H1 (cell line): Measurements from ENCODE around the gene NOTUM. TPM values are rescaled to one million over a fixed set of nuclear protein-coding genes. Genes with fewer than 3 reads are reported as not detected.

Experiments
- CTCF ChIA-PET: fragments of 300-600 bp; sonication (Branson Sonifier 250); formaldehyde crosslinking; loops from one replicate; lab custom pipeline; 2021; ENCODE audit not compliant: partially characterized antibody; lab: Charles Lee
- POLR2A ChIA-PET: fragments of 300-600 bp; sonication (Branson Sonifier 250); formaldehyde crosslinking; loops from one replicate; lab custom pipeline; 2021; ENCODE audit warnings: inconsistent platforms; ENCODE audit not compliant: partially characterized antibody; lab: Charles Lee
- DNase-seq, 2 experiments: peaks; one replicate each; pipeline versions ENCODE4 v3.0.0 to v3.0.0-alpha.2; 2010 to 2022; ENCODE audit warnings: low spot score in 2 of 2, low read depth in 1 of 2, mixed read lengths in 1 of 2
- FAIRE-seq: peaks from 2 replicates; lab custom pipeline; 2011; peaks lifted over from hg19 to GRCh38; lab: Jason Lieb, UNC
- H2AFZ ChIP-seq: 2 replicates; pipeline ENCODE4 v1.8.1; 2012; ENCODE audit warnings: low read length, inconsistent platforms
- H2AK5ac ChIP-seq: 2 replicates; pipeline ENCODE4 v1.6.1; 2013; ENCODE audit warnings: low read depth, low read length
- H2BK120ac ChIP-seq: replicated peaks from 2 replicates; pipeline ENCODE3; 2013; ENCODE audit warnings: low read depth, low read length, inconsistent platforms
- H2BK12ac ChIP-seq: 2 replicates; pipeline ENCODE4 v1.6.1; 2013; ENCODE audit warnings: low read depth, low read length
- H2BK15ac ChIP-seq: 2 replicates; pipeline ENCODE4 v1.6.1; 2013; ENCODE audit warnings: low read length
- H2BK20ac ChIP-seq: 2 replicates; pipeline ENCODE4 v1.6.1; 2013; ENCODE audit warnings: low read length
- H2BK5ac ChIP-seq: 2 replicates; pipeline ENCODE4 v1.6.1; 2013; ENCODE audit warnings: low read depth, low read length
- H3K14ac ChIP-seq: 2 replicates; pipeline ENCODE4 v1.6.1; 2013; ENCODE audit warnings: inconsistent platforms; ENCODE audit not compliant: insufficient read length
- H3K18ac ChIP-seq: 2 replicates; pipeline ENCODE4 v1.6.1; 2013; ENCODE audit warnings: low read length; ENCODE audit errors: extremely low read depth
- H3K23ac ChIP-seq: 2 replicates; pipeline ENCODE4 v1.6.1; 2013; ENCODE audit warnings: inconsistent platforms; ENCODE audit not compliant: insufficient read length
- H3K23me2 ChIP-seq: 2 replicates; pipeline ENCODE4 v1.6.1; 2013; ENCODE audit warnings: low read depth, low read length
- H3K27ac ChIP-seq: 2 replicates; pipeline ENCODE4 v1.6.1; 2011; ENCODE audit warnings: low read depth, low read length, inconsistent platforms
- H3K27me3 ChIP-seq, 4 experiments: replicated peaks in 1 of 4; 1 replicate in 1 of 4; 2 replicates in 3 of 4; pipeline versions ENCODE4 v1.6.1 to v1.8.1; 2011 to 2013; ENCODE audit warnings: low read length in 3 of 4, mild to moderate bottlenecking in 3 of 4, inconsistent platforms in 2 of 4, mixed read lengths in 2 of 4, moderate library complexity in 1 of 4; ENCODE audit not compliant: control insufficient read depth in 3 of 4, insufficient read depth in 3 of 4; ENCODE audit errors: extremely low read depth in 1 of 4
- H3K36me3 ChIP-seq, 4 experiments: 2 replicates each; pipeline versions ENCODE4 v1.6.1 to v1.8.1; 2011 to 2013; ENCODE audit warnings: mild to moderate bottlenecking in 4 of 4, low read length in 3 of 4, moderate library complexity in 2 of 4, control low read depth in 1 of 4, inconsistent platforms in 1 of 4; ENCODE audit not compliant: insufficient read depth in 4 of 4, control insufficient read depth in 2 of 4
- H3K4ac ChIP-seq: replicated peaks from 2 replicates; pipeline ENCODE3; 2013; ENCODE audit warnings: low read length, low read depth, mixed read lengths, inconsistent platforms; ENCODE audit not compliant: insufficient read length
- H3K4me1 ChIP-seq, 4 experiments: replicated peaks in 1 of 4; 1 replicate in 1 of 4; 2 replicates in 3 of 4; pipeline versions ENCODE4 v1.6.1 to v1.8.1; 2011 to 2013; ENCODE audit warnings: low read length in 3 of 4, inconsistent platforms in 2 of 4, mixed read lengths in 1 of 4; ENCODE audit not compliant: insufficient read depth in 4 of 4, control insufficient read depth in 3 of 4
- H3K4me2 ChIP-seq, 2 experiments: 2 replicates each; pipeline versions ENCODE4 v1.6.1 to v1.8.1; 2011 to 2013; ENCODE audit warnings: low read depth in 2 of 2, low read length in 2 of 2, control low read depth in 1 of 2, inconsistent platforms in 1 of 2, mild to moderate bottlenecking in 1 of 2; ENCODE audit not compliant: insufficient read depth in 1 of 2
- H3K4me3 ChIP-seq, 4 experiments: fragments of 200-600, 300-600 bp in 1 of 4; sonication (generic), shearing (Covaris generic), sonication (Bioruptor Twin) in 1 of 4; 2 replicates each; pipeline versions ENCODE4 v1.5.1 to v1.8.1; 2011 to 2016; ENCODE audit warnings: low read length in 4 of 4, low read depth in 3 of 4, control low read depth in 2 of 4, inconsistent platforms in 2 of 4, mild to moderate bottlenecking in 2 of 4, mixed read lengths in 1 of 4, moderate library complexity in 1 of 4; ENCODE audit not compliant: insufficient read depth in 2 of 4; ENCODE audit errors: extremely low read depth in 1 of 4
- H3K56ac ChIP-seq: replicated peaks from 2 replicates; pipeline ENCODE3; 2013; ENCODE audit warnings: low read depth, mild to moderate bottlenecking, mixed read lengths, low read length, inconsistent platforms; ENCODE audit not compliant: insufficient read length
- H3K79me1 ChIP-seq: 2 replicates; pipeline ENCODE4 v1.6.1; 2013; ENCODE audit warnings: low read depth, low read length, control low read depth
- H3K79me2 ChIP-seq, 2 experiments: 2 replicates each; pipeline versions ENCODE4 v1.6.1 to v1.8.1; 2012 to 2013; ENCODE audit warnings: low read length in 2 of 2, mild to moderate bottlenecking in 2 of 2, inconsistent platforms in 1 of 2; ENCODE audit not compliant: insufficient read depth in 2 of 2, control insufficient read depth in 1 of 2
- H3K9ac ChIP-seq, 4 experiments: replicated peaks in 1 of 4; 1 replicate in 1 of 4; 2 replicates in 3 of 4; pipeline versions ENCODE4 v1.6.1 to v1.8.1; 2011 to 2013; ENCODE audit warnings: low read depth in 3 of 4, low read length in 3 of 4, control low read depth in 2 of 4, mild to moderate bottlenecking in 2 of 4, moderate library complexity in 2 of 4, inconsistent platforms in 1 of 4; ENCODE audit errors: extremely low read depth in 1 of 4
- H3K9me3 ChIP-seq, 2 experiments: 2 replicates each; pipeline versions ENCODE4 v1.6.1 to v1.8.1; 2012 to 2013; ENCODE audit warnings: mild to moderate bottlenecking in 2 of 2, moderate library complexity in 2 of 2, control low read depth in 1 of 2, inconsistent platforms in 1 of 2, low read depth in 1 of 2, low read length in 1 of 2, mixed read lengths in 1 of 2; ENCODE audit not compliant: insufficient read depth in 2 of 2
- H4K20me1 ChIP-seq, 2 experiments: replicated peaks in 1 of 2; 2 replicates each; pipeline versions ENCODE3 to v1.8.1; 2011 to 2013; ENCODE audit warnings: inconsistent platforms in 2 of 2, low read length in 2 of 2, mild to moderate bottlenecking in 1 of 2; ENCODE audit not compliant: insufficient read depth in 2 of 2, control insufficient read depth in 1 of 2
- H4K5ac ChIP-seq: 2 replicates; pipeline ENCODE4 v1.6.1; 2013; ENCODE audit warnings: low read length, low read depth, mixed read lengths, inconsistent platforms; ENCODE audit not compliant: insufficient read length
- H4K8ac ChIP-seq: 2 replicates; pipeline ENCODE4 v1.8.0; 2013; ENCODE audit warnings: mild to moderate bottlenecking, moderate library complexity, low read length, inconsistent platforms; ENCODE audit not compliant: insufficient read depth; ENCODE audit errors: extremely low read depth
- H4K91ac ChIP-seq: replicated peaks from 2 replicates; pipeline ENCODE3; 2013; ENCODE audit warnings: low read length, mixed read lengths, inconsistent platforms; ENCODE audit not compliant: insufficient read length
- EZH2 ChIP-seq: fragments of 200-600 bp; sonication (generic); IDR thresholded peaks from 2 replicates; pipeline ENCODE4 v1.7.1; 2012; ENCODE audit warnings: low read depth, mild to moderate bottlenecking, moderate library complexity, low read length, inconsistent platforms; ENCODE audit not compliant: severe bottlenecking
- JUND ChIP-seq: IDR thresholded peaks from 2 replicates; pipeline ENCODE4 v1.6.1; 2011; ENCODE audit warnings: mild to moderate bottlenecking, improper control_type of control experiment, low read length
- whole genome bisulfite sequencing, 2 experiments: shearing (Covaris generic) in 1 of 2; methylation state at CpG; one replicate each; pipeline versions ENCODE4 v1.1.6 to v1.1.7; 2013 to 2015; ENCODE audit warnings: low lambda C conversion rate in 2 of 2, mixed read lengths in 2 of 2, inconsistent platforms in 1 of 2, low coverage in 1 of 2, missing lambda C conversion rate in 1 of 2; ENCODE audit not compliant: insufficient replicate concordance in 2 of 2, insufficient coverage in 1 of 2, insufficient read length in 1 of 2; ENCODE audit errors: extremely low coverage in 1 of 2, missing lambda C conversion rate in 1 of 2; 5-methylcytosine and 5-hydroxymethylcytosine counted together
- polyA plus RNA-seq, 7 experiments: library from polyadenylated mRNA; depleted of rRNA in 3 of 7; stranded (reverse) in 5 of 7; unstranded in 2 of 7; fragments of >200 nt in 5 of 7; fragments of 200-250 nt in 2 of 7; gene quantifications; 1 replicate in 5 of 7; 2 replicates in 1 of 7; 4 replicates in 1 of 7; pipeline versions ENCODE4 v1.2.1 to v1.2.3, GENCODE V29; 2011 to 2013; ENCODE audit warnings: missing spikeins in 2 of 7, mixed read lengths in 2 of 7
- total RNA-seq: library from RNA; stranded (reverse); fragmentation: NEBNext Ultra II Directional; extraction: Animal tissue kit (Norgen Biotek cat#: 25700); gene quantifications from 2 replicates; pipeline ENCODE4 v1.2.1, GENCODE V29; 2021

NOTUM gene
- total and polyA plus RNA-seq, 2 of the 8 experiments (the other 6 are each of a cell fraction or from before 2014, with no cell fraction given): 0.45 to 0.76 TPM

GRCh38 chr17:81928544-81929252 is 32.3 kb downstream of the NOTUM start:
- peak overlapping the region; percentile 50 to 78 (median 62) for H3K4me3 ChIP-seq
- no peaks in the 10 kb centered on the region for H3K9me3 ChIP-seq
- H3K4me1 ChIP-seq: peaks cover 0 to 30% (median 23%) of the 10 kb centered on the region in 4 experiments; a peak in 6 of 7 replicates
- H2BK12ac ChIP-seq: no peak overlapping the region
- H4K5ac ChIP-seq: no peak overlapping the region
- POLR2A ChIA-PET: interaction anchor here (0.8 to 14.6 kb wide), 15 partner anchors 9 to 227 kb away, joined by 3 to 150 read pairs (median 4); partner anchors contain the start of genes MYADML2, NPB, PCYT2 and PYCR1
- no peak overlapping the region for H3K27ac ChIP-seq
- no peak overlapping the region for H2AFZ ChIP-seq
- 35% methylated on average over 36 of the region's 44 CpGs; no CpG with 5 or more reads in 1 of the 2 experiments for WGBS, 2 experiments
- peak; percentile 24 for TF ChIP-seq EZH2
- no peak for TF ChIP-seq JUND
- CTCF ChIA-PET: interaction anchor here (0.6 to 3.8 kb wide), 17 partner anchors 12 to 199 kb away, joined by 3 to 16 read pairs (median 4); partner anchors contain the start of genes CENPX, LRRC45 and NOTUM
- peaks cover 15% of the 10 kb centered on the region; the same call in 1 of the 2 replicates for H3K23me2 ChIP-seq
- H3K79me2 ChIP-seq: peaks cover 6 to 30% of the 10 kb centered on the region in 2 experiments; a peak in 3 of 4 replicates
- H3K4me2 ChIP-seq: peak overlapping the region; percentile 79 to 94
- peak overlapping the region; percentile 94 for H4K91ac ChIP-seq
- no peak overlapping the region for H2BK15ac ChIP-seq
- FAIRE-seq: no peak
- H3K4ac ChIP-seq: peak overlapping the region; percentile 21
- peak overlapping the region; percentile 39; the same call in 1 of the 2 replicates for H2BK5ac ChIP-seq
- no peak overlapping the region for H3K14ac ChIP-seq
- H3K79me1 ChIP-seq: peaks cover 23% of the 10 kb centered on the region
- peak overlapping the region; percentile 89 for H4K8ac ChIP-seq
- H2AK5ac ChIP-seq: peak overlapping the region; percentile 71; the same call in 1 of the 2 replicates
- H3K23ac ChIP-seq: peak overlapping the region; percentile 17
- H3K56ac ChIP-seq: no peak overlapping the region
- H3K27me3 ChIP-seq: peaks cover 0 to 12% (median 9%) of the 10 kb centered on the region in 4 experiments; a peak in 4 of 7 replicates
- peaks cover 9 to 26% of the 10 kb centered on the region in 2 experiments for H4K20me1 ChIP-seq
- no peak overlapping the region for H2BK120ac ChIP-seq
- H3K18ac ChIP-seq: peak overlapping the region; percentile 15
- DNase-seq: no peak
- H3K36me3 ChIP-seq: peaks cover 0 to 8% (median 0%) of the 10 kb centered on the region in 4 experiments; a peak in 2 of 8 replicates
- H2BK20ac ChIP-seq: no peak overlapping the region
- peak overlapping the region; percentile 0 to 63 (median 26); a peak in 4 of 7 replicates for H3K9ac ChIP-seq
